Upper lobe of left lung (tissue), 6 donors: ENCODE measurements around the gene CT45A6. TPM values are rescaled to one million over a fixed set of nuclear protein-coding genes. Genes with fewer than 3 reads are reported as not detected.
"Not testable (repeated sequence)": the region's sequence is repeated elsewhere in the genome, so short reads cannot be mapped to it uniquely, and the experiment has no call there.

Experiments used
- ATAC-seq, 2 donors: fragments of 200-7000 bp; cut with Tn5 transposase; one replicate each; pipeline ENCODE4 v1.9.1; 2022; ENCODE audit warnings: mild to moderate bottlenecking in 2 of 2, moderate library complexity in 2 of 2; ENCODE audit not compliant: low FRiP score in 2 of 2
- DNase-seq, 2 donors: peaks; one replicate each; pipeline ENCODE4 v3.0.0-alpha.2; 2019 to 2020
- H3K27ac ChIP-seq, 4 donors: fragments of 200-600 bp; sonication (generic); one replicate each; pipeline ENCODE4 v1.5.1; 2016 to 2019
- H3K27me3 ChIP-seq, 4 donors: fragments of 200-600 bp; sonication (generic); one replicate each; pipeline ENCODE4 v1.5.1; 2017 to 2019
- H3K36me3 ChIP-seq, 4 donors: fragments of 200-600 bp; sonication (generic); one replicate each; pipeline ENCODE4 v1.5.1; 2016 to 2019
- H3K4me1 ChIP-seq, 4 donors: fragments of 200-600 bp; sonication (generic); one replicate each; pipeline ENCODE4 v1.5.1; 2018 to 2019
- H3K4me3 ChIP-seq, 4 donors: fragments of 200-600 bp; sonication (generic); one replicate each; pipeline ENCODE4 v1.5.1; 2017 to 2019; ENCODE audit warnings: mild to moderate bottlenecking in 2 of 4, moderate library complexity in 1 of 4
- H3K9me3 ChIP-seq, 4 donors: fragments of 200-600 bp; sonication (generic); one replicate each; pipeline ENCODE4 v1.5.1; 2018 to 2019
- WGBS, 2 donors: methylation state at CpG; one replicate each; pipeline ENCODE4 v1.1.5; 2017 to 2018; 5-methylcytosine and 5-hydroxymethylcytosine counted together
- total RNA-seq, 6 donors: library from RNA; depleted of rRNA in 4 of 6; stranded (reverse); fragments of >200 nt in 4 of 6; gene quantifications; one replicate each; pipeline versions ENCODE4 v1.1.0 to v1.2.1, GENCODE V29; 2016 to 2021
- donor health status: DM: no; HTN: no; CAD: no; lungs with moderate emphysema.
- donor health status: DM: no; HTN: yes; CAD: no; lungs with severe emphysema.

The CT45A6 gene, protein sequence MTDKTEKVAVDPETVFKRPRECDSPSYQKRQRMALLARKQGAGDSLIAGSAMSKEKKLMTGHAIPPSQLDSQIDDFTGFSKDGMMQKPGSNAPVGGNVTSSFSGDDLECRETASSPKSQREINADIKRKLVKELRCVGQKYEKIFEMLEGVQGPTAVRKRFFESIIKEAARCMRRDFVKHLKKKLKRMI
- not detected for total RNA-seq

DNA sequence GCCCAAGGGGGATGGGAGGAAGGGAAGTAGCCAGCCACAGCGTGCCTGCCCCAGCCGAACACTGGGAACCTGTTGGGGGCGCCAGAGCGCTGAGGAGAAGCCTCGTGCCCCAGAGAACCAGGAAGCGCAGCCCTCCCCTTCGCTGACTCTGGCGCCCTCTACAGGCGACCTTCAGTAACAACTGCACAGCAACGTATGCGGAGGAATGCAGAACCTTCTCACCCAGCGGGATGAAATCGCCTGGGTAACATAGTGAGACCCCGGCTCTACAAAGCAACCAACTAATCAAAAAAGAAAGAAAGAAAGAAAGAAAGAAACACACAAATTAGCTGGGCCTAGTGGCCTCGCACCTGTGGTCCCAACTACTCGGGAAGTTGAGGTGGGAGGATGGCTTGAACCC lies at the start of gene CT45A6:
Gene CT45A6 (minus strand): TSS at position 101 of the 400 bp plus-strand sequence. CDS start 3,794 bp downstream, outside the sequence.
- H3K27ac ChIP-seq: not testable (repeated sequence)
- no CpG with 5 or more reads among the region's 16 CpGs for WGBS, 2 donors

DNA sequence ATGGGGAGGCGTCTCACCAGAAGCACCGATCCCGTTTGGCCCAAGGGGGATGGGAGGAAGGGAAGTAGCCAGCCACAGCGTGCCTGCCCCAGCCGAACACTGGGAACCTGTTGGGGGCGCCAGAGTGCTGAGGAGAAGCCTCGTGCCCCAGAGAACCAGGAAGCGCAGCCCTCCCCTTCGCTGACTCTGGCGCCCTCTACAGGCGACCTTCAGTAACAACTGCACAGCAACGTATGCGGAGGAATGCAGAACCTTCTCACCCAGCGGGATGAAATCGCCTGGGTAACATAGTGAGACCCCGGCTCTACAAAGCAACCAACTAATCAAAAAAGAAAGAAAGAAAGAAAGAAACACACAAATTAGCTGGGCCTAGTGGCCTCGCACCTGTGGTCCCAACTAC lies 34.6 kb upstream of the CT45A6 start, which contains the start of gene CT45A7:
Gene CT45A7 (minus strand): TSS at position 101 of the 400 bp plus-strand sequence. CDS start 3,747 bp downstream, outside the sequence.
- not testable (repeated sequence) for H3K27me3 ChIP-seq, H3K9me3 ChIP-seq, H3K4me1 ChIP-seq, ATAC-seq, H3K36me3 ChIP-seq, DNase-seq, H3K27ac ChIP-seq, H3K4me3 ChIP-seq
- WGBS, 2 donors: no CpG with 5 or more reads among the region's 17 CpGs

More for the DNA sequence above, at the start of gene CT45A6:
- not testable (repeated sequence) for H3K27me3 ChIP-seq, DNase-seq, H3K4me3 ChIP-seq, H3K9me3 ChIP-seq, H3K36me3 ChIP-seq, H3K4me1 ChIP-seq, ATAC-seq

DNA sequence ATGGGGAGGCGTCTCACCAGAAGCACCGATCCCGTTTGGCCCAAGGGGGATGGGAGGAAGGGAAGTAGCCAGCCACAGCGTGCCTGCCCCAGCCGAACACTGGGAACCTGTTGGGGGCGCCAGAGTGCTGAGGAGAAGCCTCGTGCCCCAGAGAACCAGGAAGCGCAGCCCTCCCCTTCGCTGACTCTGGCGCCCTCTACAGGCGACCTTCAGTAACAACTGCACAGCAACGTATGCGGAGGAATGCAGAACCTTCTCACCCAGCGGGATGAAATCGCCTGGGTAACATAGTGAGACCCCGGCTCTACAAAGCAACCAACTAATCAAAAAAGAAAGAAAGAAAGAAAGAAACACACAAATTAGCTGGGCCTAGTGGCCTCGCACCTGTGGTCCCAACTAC lies 17.3 kb upstream of the CT45A6 start, which contains the start of gene CT45A2:
Gene CT45A2 (minus strand): TSS at position 101 of the 400 bp plus-strand sequence. CDS start 3,747 bp downstream, outside the sequence.
- not testable (repeated sequence) for ATAC-seq, H3K9me3 ChIP-seq, H3K4me3 ChIP-seq, DNase-seq, H3K36me3 ChIP-seq, H3K27ac ChIP-seq, H3K4me1 ChIP-seq, H3K27me3 ChIP-seq
- no CpG with 5 or more reads among the region's 17 CpGs for WGBS, 2 donors

DNA sequence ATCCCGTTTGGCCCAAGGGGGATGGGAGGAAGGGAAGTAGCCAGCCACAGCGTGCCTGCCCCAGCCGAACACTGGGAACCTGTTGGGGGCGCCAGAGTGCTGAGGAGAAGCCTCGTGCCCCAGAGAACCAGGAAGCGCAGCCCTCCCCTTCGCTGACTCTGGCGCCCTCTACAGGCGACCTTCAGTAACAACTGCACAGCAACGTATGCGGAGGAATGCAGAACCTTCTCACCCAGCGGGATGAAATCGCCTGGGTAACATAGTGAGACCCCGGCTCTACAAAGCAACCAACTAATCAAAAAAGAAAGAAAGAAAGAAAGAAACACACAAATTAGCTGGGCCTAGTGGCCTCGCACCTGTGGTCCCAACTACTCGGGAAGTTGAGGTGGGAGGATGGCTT lies 17.2 kb downstream of the CT45A6 start, which contains the start of gene CT45A5:
Gene CT45A5 (minus strand): TSS at position 101 of the 400 bp plus-strand sequence. CDS start 3,774 bp downstream, outside the sequence.
- not testable (repeated sequence) for H3K27me3 ChIP-seq
- no CpG with 5 or more reads among the region's 16 CpGs for WGBS, 2 donors

DNA sequence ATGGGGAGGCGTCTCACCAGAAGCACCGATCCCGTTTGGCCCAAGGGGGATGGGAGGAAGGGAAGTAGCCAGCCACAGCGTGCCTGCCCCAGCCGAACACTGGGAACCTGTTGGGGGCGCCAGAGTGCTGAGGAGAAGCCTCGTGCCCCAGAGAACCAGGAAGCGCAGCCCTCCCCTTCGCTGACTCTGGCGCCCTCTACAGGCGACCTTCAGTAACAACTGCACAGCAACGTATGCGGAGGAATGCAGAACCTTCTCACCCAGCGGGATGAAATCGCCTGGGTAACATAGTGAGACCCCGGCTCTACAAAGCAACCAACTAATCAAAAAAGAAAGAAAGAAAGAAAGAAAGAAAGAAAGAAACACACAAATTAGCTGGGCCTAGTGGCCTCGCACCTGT lies 34.5 kb downstream of the CT45A6 start, which contains the start of gene CT45A3:
Gene CT45A3 (minus strand): TSS at position 101 of the 400 bp plus-strand sequence. CDS start 3,747 bp downstream, outside the sequence.
- H3K4me3 ChIP-seq, ATAC-seq, H3K36me3 ChIP-seq, H3K4me1 ChIP-seq, DNase-seq, H3K27ac ChIP-seq, H3K27me3 ChIP-seq, H3K9me3 ChIP-seq: not testable (repeated sequence)
- WGBS, 2 donors: no CpG with 5 or more reads among the region's 17 CpGs

More for the DNA sequence above, 17.2 kb downstream of the CT45A6 start, which contains the start of gene CT45A5:
- not testable (repeated sequence) for H3K36me3 ChIP-seq, ATAC-seq, DNase-seq, H3K4me1 ChIP-seq, H3K27ac ChIP-seq, H3K4me3 ChIP-seq, H3K9me3 ChIP-seq

DNA sequence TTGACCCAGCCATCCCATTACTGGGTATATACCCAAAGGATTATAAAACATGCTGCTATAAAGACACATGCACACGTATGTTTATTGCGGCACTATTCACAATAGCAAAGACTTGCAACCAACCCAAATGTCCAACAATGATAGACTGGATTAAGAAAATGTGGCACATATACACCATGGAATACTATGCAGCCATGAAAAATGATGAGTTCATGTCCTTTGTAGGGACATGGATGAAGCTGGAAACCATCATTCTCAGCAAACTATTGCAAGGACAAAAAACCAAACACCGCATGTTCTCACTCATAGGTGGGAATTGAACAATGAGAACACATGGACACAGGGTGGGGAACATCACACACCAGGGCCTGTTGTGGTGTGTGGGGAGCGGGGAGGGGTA lies 57.8 kb downstream of the CT45A6 start:
- H3K4me3 ChIP-seq, H3K27ac ChIP-seq, H3K27me3 ChIP-seq, ATAC-seq, DNase-seq, H3K9me3 ChIP-seq, H3K4me1 ChIP-seq, H3K36me3 ChIP-seq: not testable (repeated sequence)
- WGBS, 2 donors: 91 to 97% methylated on average over 3 to 4 of the region's 4 CpGs

Other genes with a start within 250 kb of the CT45A6 start
- not detected for gene CT45A1, start 89.1 kb downstream of the CT45A6 start, total RNA-seq
- gene CT45A3, start 34.6 kb downstream of the CT45A6 start, total RNA-seq: not detected
- not detected for gene CT45A5, start 17.3 kb downstream of the CT45A6 start, total RNA-seq
- not detected for gene CT45A2, start 17.2 kb upstream of the CT45A6 start, total RNA-seq
- gene CT45A7, start 34.5 kb upstream of the CT45A6 start, total RNA-seq: not detected
- gene CT45A8, start 51.8 kb upstream of the CT45A6 start, total RNA-seq: not detected
- gene CT45A9, start 69.0 kb upstream of the CT45A6 start, total RNA-seq: not detected
- gene CT45A10, start 90.7 kb upstream of the CT45A6 start, total RNA-seq: not detected
- gene SAGE1, start 90.9 kb upstream of the CT45A6 start, total RNA-seq: under 1 TPM in 1 of 6 donors, not detected in 5; 0.10 TPM
- gene MMGT1, start 171.2 kb upstream of the CT45A6 start, total RNA-seq: 10 to 100 TPM in 4 of 6 donors, 1 to 10 TPM in 2; 7.2 to 32.2 (median 24.9) TPM
- gene SLC9A6, start 182.6 kb upstream of the CT45A6 start, total RNA-seq: 10 to 100 TPM in 4 of 6 donors, 1 to 10 TPM in 2; 4.7 to 16.9 (median 11.5) TPM